ENCODE results near the gene KCNMA1.

Gene KCNMA1

DNA sequence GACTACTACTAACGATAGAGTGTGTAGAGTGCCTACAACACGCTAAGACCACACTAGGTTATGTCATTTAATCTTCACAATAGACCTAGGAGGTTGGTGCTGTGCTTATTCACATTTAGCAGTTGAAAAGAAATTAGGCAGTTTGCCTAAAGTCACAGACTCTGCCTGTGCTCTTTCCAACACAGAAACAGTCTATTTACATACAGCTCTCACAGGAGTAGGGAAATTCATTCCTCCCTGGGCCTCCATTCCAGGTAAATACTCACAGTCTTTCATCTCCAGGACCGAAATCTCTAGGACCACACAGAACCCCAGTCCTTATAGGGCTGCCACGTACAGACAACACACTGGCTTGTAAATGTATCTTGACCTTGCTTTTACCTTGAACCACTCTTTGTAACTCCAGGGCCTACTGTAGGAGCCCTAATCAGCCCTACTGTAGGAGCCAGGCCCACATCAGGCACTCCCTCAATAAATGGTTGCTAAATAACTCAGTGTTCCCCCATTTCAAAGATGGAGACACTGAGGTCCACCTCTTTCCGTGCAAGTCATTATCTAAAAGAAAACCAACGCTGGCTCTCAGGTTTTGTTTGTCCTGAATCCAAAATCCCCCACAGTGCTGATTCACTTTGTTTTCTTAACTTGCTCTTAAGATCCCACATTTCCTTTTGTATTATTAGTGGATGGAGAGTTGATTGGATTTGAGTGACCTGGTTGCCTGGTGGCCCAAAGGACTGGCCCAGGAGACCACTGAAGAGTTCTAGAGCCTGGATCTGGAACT lies 146.9 kb downstream of the KCNMA1 start:
- no peaks in the 10 kb centered on the region for H3K9me3 Mint-ChIP-seq
- DNase-seq (ENCODE audit: low spot score): no peak
- no peaks in the 10 kb centered on the region for H3K4me1 Mint-ChIP-seq (ENCODE audit: low read depth)
- H3K36me3 Mint-ChIP-seq (ENCODE audit: low read depth): no peaks in the 10 kb centered on the region
- no peaks in the 10 kb centered on the region for H3K27me3 Mint-ChIP-seq (ENCODE audit: low read depth)
- H3K4me3 Mint-ChIP-seq: no peak overlapping the region
- H3K27ac Mint-ChIP-seq: no peak overlapping the region

- no peak for DNase-seq (ENCODE audit: low spot score)
- H3K27ac Mint-ChIP-seq: no peak overlapping the region
- no peaks in the 10 kb centered on the region for H3K4me1 Mint-ChIP-seq (ENCODE audit: low read depth)
- H3K36me3 Mint-ChIP-seq (ENCODE audit: low read depth): no peaks in the 10 kb centered on the region
- no peak overlapping the region for H3K4me3 Mint-ChIP-seq
- no peaks in the 10 kb centered on the region for H3K27me3 Mint-ChIP-seq (ENCODE audit: low read depth)
- no peaks in the 10 kb centered on the region for H3K9me3 Mint-ChIP-seq
These were observed 151.1 kb downstream of the KCNMA1 start for GRCh38 chr10:77486517-77486916.

DNA sequence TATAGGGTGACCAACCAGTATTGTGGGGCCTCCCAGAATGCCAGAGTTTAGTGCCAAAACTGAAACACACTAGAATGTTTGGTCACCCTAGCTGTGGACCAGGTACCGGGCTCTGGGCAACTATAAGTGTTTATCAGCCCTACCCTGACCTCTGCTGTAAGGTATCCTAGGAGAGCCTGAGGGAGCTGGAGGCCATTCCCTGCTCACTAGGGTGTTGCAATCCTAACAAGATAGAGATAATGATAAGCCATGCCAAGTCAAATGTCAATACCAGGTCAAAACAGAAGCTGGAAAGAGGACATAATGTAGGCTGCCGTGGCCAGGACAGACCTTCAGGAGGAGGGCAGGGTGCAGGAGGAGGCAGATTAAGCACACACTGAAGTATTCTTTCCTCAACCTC lies 151.8 kb downstream of the KCNMA1 start:
- Mint-ChIP-seq H3K27ac (no peak overlapping the region), H3K9me3 (no peaks in the 10 kb centered on the region), H3K27me3 (ENCODE audit: low read depth) (no peaks in the 10 kb centered on the region), H3K36me3 (ENCODE audit: low read depth) (no peaks in the 10 kb centered on the region), H3K4me1 (ENCODE audit: low read depth) (no peaks in the 10 kb centered on the region), H3K4me3 (no peak overlapping the region)
- no peak for DNase-seq (ENCODE audit: low spot score)

GRCh38 chr10:77482072-77482471 lies 155.5 kb downstream of the KCNMA1 start:
- H3K4me3 Mint-ChIP-seq: no peak overlapping the region
- no peak overlapping the region for H3K27ac Mint-ChIP-seq

DNA sequence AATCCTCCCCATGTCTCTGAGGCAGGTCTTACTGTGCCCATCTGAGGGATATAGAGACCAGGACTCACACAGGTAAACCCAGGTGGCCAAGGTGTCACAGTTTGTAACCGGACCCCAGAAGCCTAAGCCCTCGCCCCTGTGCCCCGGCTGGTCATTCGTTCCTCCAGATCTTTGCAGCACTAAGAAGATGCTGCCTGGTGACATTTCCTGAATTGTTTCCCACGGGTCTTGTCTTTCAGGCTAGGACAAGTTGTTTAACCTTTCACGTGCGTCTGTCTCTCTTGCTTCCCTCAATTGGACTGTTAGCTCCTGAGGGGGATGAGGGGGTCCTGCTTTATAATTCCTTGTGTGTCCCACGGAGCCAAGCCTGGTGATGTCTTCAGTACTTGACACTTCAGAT lies 158.0 kb downstream of the KCNMA1 start:
- no peak for DNase-seq (ENCODE audit: low spot score)
- H3K36me3 Mint-ChIP-seq (ENCODE audit: low read depth): no peaks in the 10 kb centered on the region
- H3K4me1 Mint-ChIP-seq (ENCODE audit: low read depth): no peaks in the 10 kb centered on the region
- no peaks in the 10 kb centered on the region for H3K9me3 Mint-ChIP-seq
- H3K27ac Mint-ChIP-seq: no peak overlapping the region
- H3K4me3 Mint-ChIP-seq: no peak overlapping the region
- H3K27me3 Mint-ChIP-seq (ENCODE audit: low read depth): no peaks in the 10 kb centered on the region

More at GRCh38 chr10:77482072-77482471, 155.5 kb downstream of the KCNMA1 start:
- H3K4me1 Mint-ChIP-seq (ENCODE audit: low read depth): no peaks in the 10 kb centered on the region
- no peaks in the 10 kb centered on the region for H3K9me3 Mint-ChIP-seq
- no peak for DNase-seq (ENCODE audit: low spot score)
- H3K36me3 Mint-ChIP-seq (ENCODE audit: low read depth): no peaks in the 10 kb centered on the region
- no peaks in the 10 kb centered on the region for H3K27me3 Mint-ChIP-seq (ENCODE audit: low read depth)

DNA sequence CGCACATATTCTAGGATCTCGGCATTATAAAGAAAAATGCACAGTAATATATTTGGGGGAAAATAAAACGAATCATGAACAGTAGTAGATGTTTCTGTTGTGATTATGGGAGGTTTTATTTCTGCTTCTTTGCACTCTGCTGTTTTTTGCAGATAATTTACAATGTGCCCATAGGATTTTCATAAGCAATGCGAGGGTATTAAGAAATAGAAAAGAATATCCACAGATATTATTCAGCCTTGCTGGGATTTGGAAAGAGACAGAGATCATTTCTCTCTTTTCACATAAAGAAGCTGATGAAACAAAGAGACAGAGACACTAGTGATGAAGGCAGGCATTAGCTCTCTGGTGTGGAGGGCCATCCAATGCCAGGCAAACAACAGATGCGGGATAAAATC lies 158.6 kb downstream of the KCNMA1 start:
- DNase-seq (ENCODE audit: low spot score): no peak
- Mint-ChIP-seq H3K9me3 (no peaks in the 10 kb centered on the region), H3K27me3 (ENCODE audit: low read depth) (no peaks in the 10 kb centered on the region), H3K36me3 (ENCODE audit: low read depth) (no peaks in the 10 kb centered on the region), H3K4me1 (ENCODE audit: low read depth) (no peaks in the 10 kb centered on the region), H3K27ac (no peak overlapping the region), H3K4me3 (no peak overlapping the region)

DNA sequence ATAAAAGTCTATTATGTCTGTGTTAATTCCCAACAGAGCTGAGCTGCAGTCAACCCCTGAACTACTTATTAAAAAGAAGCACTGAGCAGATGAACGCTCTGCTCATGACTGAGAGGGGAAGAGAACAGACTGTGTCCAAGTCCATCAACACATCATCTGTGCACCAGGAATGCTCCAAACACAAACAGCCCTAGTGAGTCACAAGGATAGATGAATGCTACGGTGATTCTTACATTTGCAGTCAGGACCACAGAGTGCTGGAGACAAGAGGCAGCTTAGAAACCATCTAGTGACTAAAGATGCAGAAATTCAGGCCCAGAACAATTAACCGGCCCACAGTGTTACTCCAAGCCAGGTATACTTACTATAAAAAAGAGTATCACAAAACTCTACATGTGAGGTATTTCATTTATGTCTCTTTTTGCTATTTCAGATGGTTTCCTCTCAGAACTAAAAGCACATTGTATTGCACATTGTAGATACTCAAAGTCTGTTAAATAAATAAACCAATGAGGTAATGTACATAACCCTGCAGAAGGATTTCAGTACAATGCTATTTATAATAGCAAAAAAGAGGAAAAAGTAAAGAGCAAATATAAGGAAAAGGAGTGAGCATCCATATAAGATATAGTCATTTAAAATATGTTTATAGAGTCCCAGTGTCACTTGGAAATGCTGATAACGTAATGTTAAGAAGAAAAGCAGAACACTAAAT lies 159.2 kb downstream of the KCNMA1 start:
- H3K27me3 Mint-ChIP-seq (ENCODE audit: low read depth): no peaks in the 10 kb centered on the region
- H3K9me3 Mint-ChIP-seq: no peaks in the 10 kb centered on the region
- DNase-seq (ENCODE audit: low spot score): no peak
- H3K27ac Mint-ChIP-seq: no peak overlapping the region
- H3K36me3 Mint-ChIP-seq (ENCODE audit: low read depth): no peaks in the 10 kb centered on the region
- H3K4me1 Mint-ChIP-seq (ENCODE audit: low read depth): no peaks in the 10 kb centered on the region
- no peak overlapping the region for H3K4me3 Mint-ChIP-seq

GRCh38 chr10:77475522-77475921 lies 162.1 kb downstream of the KCNMA1 start:
- Mint-ChIP-seq H3K4me1 (ENCODE audit: low read depth) (no peaks in the 10 kb centered on the region), H3K27ac (no peak overlapping the region), H3K36me3 (ENCODE audit: low read depth) (no peaks in the 10 kb centered on the region), H3K9me3 (no peaks in the 10 kb centered on the region), H3K4me3 (no peak overlapping the region), H3K27me3 (ENCODE audit: low read depth) (no peaks in the 10 kb centered on the region)
- no peak for DNase-seq (ENCODE audit: low spot score)

DNA sequence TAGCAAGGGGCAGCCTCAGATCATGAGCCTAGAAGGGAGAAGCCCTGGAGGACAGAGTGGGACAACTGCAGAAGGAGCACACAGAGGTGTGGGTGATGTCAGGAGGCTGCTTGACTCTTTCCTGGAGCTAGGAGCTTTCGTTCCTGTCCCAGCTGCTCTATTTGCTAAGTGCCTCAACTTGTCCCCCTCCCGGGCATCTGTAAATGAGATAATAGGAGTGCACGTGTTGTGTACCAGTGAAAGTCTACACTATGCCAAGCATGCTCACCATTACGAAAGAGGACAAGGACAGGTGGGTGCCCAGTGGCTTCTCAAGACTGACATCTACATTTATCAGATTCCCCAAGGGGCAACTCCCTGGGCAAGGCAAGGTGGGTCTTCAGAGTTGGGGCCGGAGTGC lies 162.7 kb downstream of the KCNMA1 start:
- Mint-ChIP-seq H3K4me3 (no peak overlapping the region), H3K27ac (no peak overlapping the region), H3K9me3 (no peaks in the 10 kb centered on the region), H3K36me3 (ENCODE audit: low read depth) (no peaks in the 10 kb centered on the region), H3K27me3 (ENCODE audit: low read depth) (no peaks in the 10 kb centered on the region), H3K4me1 (ENCODE audit: low read depth) (no peaks in the 10 kb centered on the region)
- DNase-seq (ENCODE audit: low spot score): no peak

- Mint-ChIP-seq H3K9me3 (no peaks in the 10 kb centered on the region), H3K36me3 (ENCODE audit: low read depth) (no peaks in the 10 kb centered on the region), H3K27ac (no peak overlapping the region), H3K4me3 (no peak overlapping the region), H3K27me3 (ENCODE audit: low read depth) (no peaks in the 10 kb centered on the region), H3K4me1 (ENCODE audit: low read depth) (no peaks in the 10 kb centered on the region)
- no peak for DNase-seq (ENCODE audit: low spot score)
These were observed 163.2 kb downstream of the KCNMA1 start for GRCh38 chr10:77474386-77474785.

GRCh38 chr10:77472146-77472545 lies 165.5 kb downstream of the KCNMA1 start:
- DNase-seq (ENCODE audit: low spot score): no peak
- Mint-ChIP-seq H3K36me3 (ENCODE audit: low read depth) (no peaks in the 10 kb centered on the region), H3K27ac (no peak overlapping the region), H3K4me3 (no peak overlapping the region), H3K27me3 (ENCODE audit: low read depth) (no peaks in the 10 kb centered on the region), H3K4me1 (ENCODE audit: low read depth) (no peaks in the 10 kb centered on the region), H3K9me3 (no peaks in the 10 kb centered on the region)

- Mint-ChIP-seq H3K4me1 (ENCODE audit: low read depth) (no peaks in the 10 kb centered on the region), H3K36me3 (ENCODE audit: low read depth) (no peaks in the 10 kb centered on the region), H3K9me3 (no peaks in the 10 kb centered on the region), H3K27me3 (ENCODE audit: low read depth) (no peaks in the 10 kb centered on the region), H3K4me3 (no peak overlapping the region), H3K27ac (no peak overlapping the region)
- no peak for DNase-seq (ENCODE audit: low spot score)
These were observed 166.5 kb downstream of the KCNMA1 start for GRCh38 chr10:77471069-77471536.

DNA sequence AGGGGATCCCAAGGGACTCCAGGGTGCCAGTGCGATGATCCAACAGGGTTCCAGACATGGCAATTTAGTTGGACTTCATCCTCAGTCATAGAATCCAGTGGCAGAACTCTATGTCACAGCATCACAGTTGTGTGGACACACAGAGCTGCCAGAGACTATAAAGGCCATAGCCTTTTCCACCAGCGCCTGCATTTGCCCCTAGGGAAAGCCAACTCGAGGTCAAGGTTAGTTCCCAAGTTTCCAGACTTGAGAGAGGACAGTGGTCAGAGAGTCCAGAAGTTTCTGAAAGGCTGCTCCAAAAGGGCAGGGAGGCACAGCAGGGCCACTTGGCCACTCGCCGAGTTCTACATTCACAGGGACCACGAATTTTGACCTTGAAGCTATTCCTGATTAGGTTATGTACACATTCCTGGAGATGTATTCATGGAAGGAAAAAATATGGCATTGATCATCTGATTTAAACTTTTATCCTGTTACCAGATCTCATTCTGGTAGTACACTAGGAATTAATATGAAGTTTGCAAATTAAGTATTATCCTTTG lies 170.1 kb downstream of the KCNMA1 start:
- Mint-ChIP-seq H3K4me3 (no peak overlapping the region), H3K27ac (no peak overlapping the region), H3K4me1 (ENCODE audit: low read depth) (no peaks in the 10 kb centered on the region), H3K9me3 (no peaks in the 10 kb centered on the region), H3K27me3 (ENCODE audit: low read depth) (no peaks in the 10 kb centered on the region), H3K36me3 (ENCODE audit: low read depth) (no peaks in the 10 kb centered on the region)
- no peak for DNase-seq (ENCODE audit: low spot score)

GRCh38 chr10:77463967-77464745 lies 173.5 kb downstream of the KCNMA1 start:
- H3K27ac Mint-ChIP-seq: no peak overlapping the region
- no peaks in the 10 kb centered on the region for H3K9me3 Mint-ChIP-seq
- H3K4me3 Mint-ChIP-seq: no peak overlapping the region
- no peaks in the 10 kb centered on the region for H3K4me1 Mint-ChIP-seq (ENCODE audit: low read depth)
- H3K36me3 Mint-ChIP-seq (ENCODE audit: low read depth): no peaks in the 10 kb centered on the region
- no peak for DNase-seq (ENCODE audit: low spot score)
- H3K27me3 Mint-ChIP-seq (ENCODE audit: low read depth): no peaks in the 10 kb centered on the region

All from T-helper 2 cell treated with Interferon-gamma antibody and Interleukin-4, amounts not matched to agents 5 μg/mL and 100 μg/mL, for 36 hours (primary cell).